ENCODE data around the gene ACOXL.

DNA sequence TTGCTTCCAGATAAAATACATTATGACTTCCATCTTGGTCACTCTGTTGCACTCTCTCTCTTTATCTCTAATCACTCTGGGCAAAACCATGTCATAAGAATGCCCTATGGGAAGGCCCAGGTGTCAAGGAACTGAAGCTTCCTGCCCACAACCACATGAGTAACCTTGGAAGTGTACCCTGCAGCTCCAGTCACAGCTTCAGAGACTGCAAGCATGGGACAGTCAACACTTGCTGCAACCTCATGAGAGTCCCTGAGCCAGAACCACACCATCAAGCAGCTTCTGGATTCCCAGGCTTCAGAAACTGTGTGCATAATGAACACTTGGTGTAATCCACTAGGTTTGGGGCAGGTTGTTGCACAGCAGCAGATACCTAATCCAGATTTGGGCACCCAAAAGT, 267.3 kb downstream of the ACOXL start:
- TF ChIP-seq EP300 (IDR thresholded peaks at IDR 0.05; ENCODE audit: low read depth) (no peak), CTCF (IDR thresholded peaks at IDR 0.05) (no peak), POLR2AphosphoS5 (IDR thresholded peaks at IDR 0.05) (no peak), POLR2A (IDR thresholded peaks at IDR 0.05) (no peak)

All from transverse colon (tissue), 4 donors.